CD4-positive, alpha-beta T cell treated with Interleukin-10 for 1 hour (primary cell): ENCODE data around the gene TBRG4.
A peak's percentile ranks its signal among the peaks of the same experiment; 100 is the strongest.

ENCODE experiments used
- DNase-seq: peaks from one replicate; pipeline ENCODE4 v3.0.0-alpha.2; 2020

TBRG4 gene

DNA sequence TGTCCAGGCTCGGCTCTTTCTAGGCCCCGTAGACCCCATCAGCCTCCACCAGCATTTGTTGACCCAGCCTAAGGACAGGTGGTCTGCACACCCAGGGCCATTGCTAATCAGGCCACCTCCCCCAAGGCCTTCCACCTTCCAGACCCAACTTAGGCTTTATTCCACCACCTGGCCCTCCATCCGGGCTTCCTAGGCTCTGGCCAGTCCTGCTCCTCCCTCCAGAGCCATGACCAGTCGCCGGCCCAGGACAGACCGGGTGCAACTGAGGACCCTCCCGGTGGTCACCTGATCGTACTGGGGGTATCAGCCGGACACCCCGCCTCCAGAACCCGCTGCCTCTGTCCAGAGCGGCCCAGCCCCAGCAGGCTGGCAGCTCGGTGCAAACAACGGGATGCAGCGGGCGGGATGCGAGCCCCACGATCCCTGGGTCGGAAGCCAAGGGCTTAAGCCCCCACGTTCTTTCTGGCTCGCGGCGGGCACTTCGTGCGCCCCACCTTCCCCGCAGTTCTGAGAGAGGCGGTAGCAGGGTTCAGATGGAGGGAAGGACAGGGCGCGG lies 23.3 kb downstream of the TBRG4 start:
- DNase-seq, result no peak

DNA sequence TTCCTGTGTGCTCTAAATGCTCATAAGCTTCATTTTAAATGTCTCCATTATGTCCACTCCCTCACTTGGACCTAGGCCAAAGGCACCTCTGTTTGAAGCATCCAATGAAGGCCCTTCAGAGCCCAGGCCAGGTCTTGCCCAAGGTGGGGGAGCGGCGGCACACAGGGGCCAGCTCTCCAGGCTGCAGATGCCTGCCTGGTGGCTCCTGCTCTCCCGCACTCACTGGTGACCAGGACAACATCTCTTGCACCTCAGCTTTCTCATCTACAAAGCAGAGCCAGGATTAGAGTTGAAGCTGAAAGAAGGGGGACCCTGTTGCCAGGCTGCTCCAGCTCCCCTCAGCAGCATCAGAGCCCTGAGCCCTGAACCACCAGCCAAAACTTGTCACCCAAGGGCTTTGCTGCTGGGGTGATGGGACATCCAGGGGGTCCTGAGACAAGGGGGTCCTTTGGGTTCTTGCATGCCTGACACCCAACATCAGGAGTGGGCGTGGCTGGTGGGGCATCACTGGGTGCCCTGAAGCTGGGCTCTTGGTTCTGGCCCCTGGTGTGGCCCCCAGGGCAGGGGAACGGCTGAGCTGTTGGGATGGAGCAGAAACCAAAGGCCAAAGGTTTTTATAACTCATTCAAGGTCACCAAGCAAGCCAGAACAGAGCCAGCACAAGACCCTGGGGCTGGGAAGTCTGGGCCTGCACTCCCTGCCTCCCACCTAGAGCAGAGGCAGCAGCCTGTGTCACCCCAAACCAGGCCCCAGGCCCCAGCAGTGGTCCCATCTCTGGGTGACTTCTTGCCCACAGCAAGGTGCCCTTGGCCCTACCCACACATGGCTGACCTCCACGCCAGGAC lies 24.0 kb downstream of the TBRG4 start:
- DNase-seq, result no peak

DNA sequence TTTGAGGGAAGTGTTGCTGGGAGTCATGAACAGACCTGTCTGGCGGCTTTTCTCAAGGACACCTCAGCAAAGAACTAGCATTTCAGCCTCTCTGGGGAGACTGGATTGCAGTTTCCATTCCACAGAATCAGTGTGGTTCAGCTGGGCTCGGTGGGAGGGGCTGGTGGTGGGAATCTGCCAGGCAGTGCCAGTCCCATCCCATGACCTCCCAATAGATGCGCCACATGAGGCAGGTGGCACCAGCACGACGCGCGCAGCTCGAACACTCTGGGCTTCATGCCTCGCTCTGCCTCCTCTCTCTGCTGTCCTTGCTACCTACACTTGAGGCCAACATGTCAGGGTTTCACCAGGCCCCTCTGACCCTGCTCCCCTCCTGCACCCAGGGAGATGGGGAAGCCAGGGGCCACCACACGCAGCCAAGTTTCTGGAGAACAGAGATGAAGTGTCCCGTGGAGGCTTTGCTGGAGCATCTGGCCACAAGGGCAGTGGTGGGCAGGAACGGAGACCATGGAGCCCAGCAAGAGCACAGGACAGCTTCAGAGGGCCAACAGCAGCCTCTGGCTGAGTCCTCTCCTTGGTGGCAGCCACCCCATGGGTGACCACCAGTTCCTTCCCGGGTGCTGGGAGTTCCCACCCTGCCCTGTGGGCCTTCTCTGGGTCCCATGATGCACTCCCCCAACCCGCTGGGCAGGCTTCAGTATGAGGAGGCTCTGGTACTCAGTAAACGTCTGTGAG lies 25.0 kb downstream of the TBRG4 start:
- DNase-seq, result no peak

DNA sequence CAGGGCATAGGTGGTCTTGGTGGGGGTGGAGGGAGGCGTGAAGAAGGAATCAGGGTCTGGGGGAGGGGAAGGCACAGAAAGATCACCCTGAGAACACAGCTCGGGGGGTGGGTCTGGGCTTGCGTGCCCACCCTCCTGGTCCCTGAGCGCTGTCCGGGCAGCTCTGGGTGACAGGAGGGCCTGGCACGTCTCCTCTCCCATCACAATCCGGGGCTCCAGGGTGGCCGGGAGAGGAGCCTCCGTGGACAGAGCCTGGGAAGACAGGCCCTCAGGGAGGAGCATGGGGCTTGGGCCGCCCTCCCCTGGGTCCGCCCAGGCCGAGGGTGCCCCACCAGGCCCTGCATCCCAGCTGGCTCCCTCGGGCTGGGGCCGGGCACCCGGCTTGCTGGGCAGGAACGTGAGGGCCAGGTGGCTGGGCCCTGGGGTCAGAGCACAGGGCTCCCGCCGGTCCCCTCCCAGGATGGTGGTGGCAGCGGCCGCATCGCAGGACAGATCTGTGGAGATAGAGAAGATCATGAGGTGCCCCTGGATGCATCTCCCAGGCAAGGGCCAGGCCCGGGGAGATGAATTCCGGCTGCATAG lies 25.8 kb downstream of the TBRG4 start:
- DNase-seq, result no peak

DNA sequence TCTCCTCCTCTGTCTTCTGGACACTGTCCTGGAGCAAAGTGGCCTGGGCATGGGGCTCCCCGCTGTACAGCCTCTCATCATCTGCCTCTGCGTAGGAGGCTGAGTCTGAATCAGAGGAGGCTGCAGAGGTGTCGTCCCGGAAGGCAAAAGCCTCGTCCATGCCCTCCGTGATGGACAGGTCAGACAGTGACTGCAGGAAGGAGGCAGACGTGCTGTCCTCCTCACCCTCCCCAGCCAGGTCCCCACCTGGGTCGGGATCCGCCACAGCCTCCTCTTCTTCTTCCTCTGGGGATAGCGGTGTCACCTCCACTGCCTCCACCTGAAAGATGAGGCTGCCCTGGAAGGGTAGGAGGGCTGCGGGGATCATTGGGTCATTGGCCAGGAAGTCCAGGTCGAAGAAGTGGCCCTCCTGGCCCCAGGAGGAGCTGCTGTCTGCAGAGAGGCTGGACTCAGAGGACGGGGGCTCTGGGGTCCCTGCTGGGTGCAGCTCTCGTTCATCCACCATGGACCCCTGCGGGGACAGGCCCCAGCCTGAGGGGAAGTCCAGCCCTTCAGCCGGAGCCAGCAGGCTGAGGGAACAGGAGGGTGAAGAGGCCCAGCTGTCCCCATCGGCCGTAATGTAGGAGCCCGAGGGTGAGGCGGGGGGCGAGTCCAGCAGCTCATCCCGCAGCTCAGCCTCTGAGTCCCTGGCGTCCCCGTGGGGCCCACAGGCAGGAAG lies 26.4 kb downstream of the TBRG4 start:
- no peak for DNase-seq

DNA sequence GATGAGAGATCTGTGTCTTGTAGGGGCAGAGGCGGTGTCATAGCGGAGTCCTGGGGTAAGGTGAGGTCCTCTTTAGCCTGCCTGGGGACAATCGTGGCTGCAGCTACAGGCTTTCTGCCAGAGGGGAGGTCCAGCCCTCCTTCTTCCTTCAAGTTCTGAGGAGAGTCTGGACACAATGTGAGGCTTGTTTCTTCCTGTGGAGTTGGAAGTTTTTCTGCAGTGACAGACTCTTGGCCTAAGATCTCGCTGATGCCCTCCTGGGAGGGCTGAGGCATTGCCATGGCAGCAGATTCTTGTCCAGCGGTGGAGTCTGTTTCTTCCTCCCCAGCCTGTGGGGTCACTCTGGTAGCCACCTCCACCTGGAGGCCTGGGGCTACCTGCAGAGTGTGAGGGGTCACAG lies 27.2 kb downstream of the TBRG4 start:
- no peak for DNase-seq

DNA sequence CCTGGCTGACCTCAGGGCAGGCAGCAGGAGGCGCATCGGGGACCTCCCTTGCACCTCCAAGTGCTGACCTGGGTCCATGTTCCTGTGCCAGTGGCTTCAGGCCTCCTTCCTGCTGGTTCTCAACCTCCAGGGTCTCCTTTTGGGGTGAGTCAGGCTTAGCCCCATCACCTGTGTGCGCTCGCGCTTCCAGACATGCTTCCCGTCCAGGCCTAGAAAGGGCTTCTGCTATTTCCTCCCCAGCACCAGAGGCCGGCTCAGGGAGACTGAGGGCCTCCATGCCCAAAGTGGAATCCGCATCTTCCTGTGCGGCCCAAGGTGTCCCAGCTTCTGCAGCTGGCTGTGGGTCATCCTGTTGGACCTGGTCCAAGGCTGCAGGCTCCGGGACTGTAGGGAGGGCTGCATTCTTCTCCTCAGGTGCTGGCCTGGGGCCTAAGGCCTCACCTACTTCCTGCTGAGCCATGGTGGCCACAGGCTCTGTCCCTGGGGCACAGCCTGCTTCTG lies 28.6 kb downstream of the TBRG4 start:
- DNase-seq, result no peak

DNA sequence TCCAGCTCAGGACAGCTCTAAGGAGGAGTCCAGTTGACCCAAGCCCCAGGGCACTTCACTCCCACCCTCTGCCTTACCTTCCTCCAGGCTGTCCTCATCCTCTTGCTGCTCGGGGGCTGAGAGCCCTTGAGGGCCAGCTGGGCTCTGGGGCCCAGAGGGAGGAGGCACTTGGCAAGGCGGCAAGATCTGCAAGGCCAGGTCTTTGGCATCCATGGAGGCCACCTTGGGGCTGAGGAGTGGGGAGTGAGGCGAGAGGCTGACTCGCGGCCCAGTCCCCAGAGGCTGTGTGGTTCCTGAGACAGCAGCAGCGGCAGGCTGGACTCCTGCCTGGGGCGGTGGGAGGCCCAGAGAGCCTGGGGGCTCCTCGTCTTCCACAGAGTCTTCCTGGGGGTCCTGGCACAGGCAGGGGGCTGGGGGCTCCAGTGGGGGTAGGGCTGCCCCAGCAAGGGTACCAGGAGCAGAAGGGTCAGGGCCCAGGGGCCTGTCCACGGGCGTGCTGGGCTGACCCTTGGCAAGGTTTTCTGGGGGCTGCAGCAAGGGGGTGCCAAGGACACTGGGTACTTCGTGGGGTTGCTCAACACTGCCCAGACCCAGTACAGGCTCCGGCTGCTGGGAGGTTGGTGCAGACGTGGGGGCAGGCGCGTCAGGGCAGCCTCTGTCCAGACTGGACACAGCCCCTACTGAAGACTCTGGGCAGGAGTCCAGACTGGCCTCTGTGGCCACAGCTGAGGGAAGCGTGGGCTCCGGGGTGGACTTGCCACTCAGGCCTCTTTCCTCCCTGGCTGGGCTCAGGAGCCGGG lies 29.3 kb downstream of the TBRG4 start:
- DNase-seq, result no peak

DNA sequence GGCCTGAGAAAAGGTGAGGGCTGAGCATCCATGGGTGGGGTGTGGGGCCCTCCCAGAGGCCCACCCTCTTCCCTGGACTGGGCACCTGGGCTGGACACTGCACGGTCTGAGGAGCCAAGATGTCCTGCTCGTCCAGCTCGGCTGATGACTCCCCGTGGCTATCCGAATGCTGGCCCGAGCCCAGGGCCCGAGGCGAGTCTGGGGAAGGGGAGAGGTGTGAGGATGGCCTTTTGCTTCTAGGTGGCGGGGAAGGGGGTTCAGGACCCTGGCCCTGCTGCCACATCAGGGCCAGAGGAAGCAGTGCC lies 29.9 kb downstream of the TBRG4 start:
- no peak for DNase-seq

DNA sequence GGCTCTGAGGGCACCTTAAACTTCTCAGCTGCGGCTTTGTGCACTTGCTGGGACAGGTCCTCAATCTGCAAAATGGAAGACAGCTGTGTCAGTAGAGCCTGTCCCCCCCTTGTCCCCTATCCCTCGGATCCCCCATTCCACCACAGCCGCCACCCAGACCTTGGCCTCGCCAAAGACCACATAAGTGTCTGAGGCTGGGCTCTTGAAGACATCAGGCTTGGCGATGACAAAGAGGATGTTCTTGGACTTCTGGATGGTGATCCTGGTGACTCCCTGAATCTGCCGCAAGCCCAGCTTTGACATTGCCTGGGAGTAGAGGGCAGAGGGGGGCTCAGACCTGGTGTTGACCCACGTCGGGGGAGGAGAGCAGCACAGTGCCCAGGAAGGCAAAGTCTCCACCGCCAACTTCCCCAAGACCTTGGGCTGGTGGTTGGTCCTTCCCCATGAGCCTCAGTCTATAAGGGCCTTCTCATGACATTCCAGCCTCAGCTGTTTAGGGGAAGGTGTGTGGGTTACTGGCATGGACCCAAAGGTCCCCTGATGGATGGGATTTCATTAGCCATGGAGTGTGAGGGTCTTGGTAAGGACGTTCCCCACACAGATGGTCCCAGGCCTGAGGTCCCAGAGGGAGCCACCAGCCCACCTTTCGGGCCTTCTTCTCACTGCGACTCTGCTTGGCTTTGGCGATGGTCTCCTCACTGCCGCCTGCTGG lies 30.4 kb downstream of the TBRG4 start:
- no peak for DNase-seq

DNA sequence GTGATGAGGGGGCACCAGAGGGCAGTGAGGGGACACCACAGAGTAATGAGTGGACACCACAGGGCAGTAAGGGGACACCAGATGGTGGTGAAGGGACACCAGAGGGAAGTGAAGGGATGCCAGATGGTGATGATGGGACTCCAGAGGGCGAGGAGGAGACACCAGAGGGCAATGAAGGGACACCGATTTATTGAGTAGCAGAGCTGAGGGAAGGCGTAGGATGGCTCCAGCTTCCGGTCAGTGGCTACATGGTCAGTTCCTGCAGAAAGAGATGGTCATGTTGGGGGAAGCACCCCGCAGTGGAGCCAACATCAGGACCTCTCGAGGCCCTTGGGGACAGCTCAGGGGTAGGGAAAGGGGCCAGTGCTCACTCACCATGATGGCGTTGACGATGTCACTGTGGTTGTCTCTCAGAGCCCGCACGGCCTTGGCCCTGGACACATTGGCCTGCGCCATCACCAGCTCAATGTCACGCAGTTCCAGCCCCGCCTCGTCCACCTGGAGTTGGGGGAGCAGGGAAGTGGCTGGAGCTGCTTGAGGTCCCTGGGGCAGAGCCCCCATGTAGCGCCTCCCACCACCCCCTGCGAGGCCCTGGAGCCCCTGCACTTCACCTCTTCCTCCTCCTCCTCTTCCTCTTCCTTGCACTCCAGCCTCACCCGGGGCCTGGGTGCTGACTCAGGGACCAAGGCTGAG lies 31.1 kb downstream of the TBRG4 start:
- DNase-seq, result no peak

DNA sequence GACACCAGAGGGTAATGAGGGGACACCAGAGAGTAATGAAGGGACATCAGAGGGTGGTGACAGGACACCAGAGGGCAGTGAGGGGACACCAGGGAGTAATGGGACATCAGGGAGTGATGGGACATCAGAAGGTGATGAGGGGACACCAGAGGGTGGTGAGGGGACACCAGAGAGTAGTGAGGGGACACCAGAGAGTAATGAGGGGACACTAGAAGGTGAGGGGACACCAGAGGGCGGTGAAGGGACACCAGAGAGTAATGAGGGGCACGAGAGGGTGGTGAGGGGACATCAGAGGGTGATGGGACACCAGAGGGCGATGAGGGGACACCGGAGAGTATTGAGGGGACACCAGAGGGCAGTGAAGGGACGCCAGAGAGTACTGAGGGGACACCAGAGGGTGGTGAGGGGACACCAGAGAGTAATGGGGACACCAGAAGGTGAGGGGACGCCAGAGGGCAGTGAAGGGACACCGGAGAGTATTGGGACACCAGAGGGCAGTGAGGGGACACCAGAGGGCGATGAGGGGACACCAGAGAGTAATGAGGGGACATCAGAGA lies 33.3 kb downstream of the TBRG4 start:
- peak; percentile 19 for DNase-seq

DNA sequence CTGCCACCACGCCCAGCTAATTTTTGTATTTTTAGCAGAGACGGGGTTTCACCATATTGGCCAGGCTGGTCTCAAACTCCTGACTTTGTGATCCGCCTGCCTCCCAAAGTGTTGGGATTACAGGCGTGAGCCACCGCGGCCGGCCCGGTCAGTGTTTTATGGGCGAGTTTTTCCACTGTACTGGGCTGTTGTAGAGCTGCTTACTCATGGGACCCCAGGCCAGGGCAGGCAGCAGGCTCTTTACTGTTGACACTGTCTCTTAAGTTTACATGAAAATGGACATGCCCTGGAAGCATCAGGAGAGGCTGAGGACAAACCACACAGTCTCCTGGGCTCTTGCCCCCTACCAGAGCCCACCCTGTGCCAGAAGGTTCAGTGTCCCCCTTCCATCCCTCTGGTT lies 33.9 kb downstream of the TBRG4 start:
- DNase-seq, result no peak

DNA sequence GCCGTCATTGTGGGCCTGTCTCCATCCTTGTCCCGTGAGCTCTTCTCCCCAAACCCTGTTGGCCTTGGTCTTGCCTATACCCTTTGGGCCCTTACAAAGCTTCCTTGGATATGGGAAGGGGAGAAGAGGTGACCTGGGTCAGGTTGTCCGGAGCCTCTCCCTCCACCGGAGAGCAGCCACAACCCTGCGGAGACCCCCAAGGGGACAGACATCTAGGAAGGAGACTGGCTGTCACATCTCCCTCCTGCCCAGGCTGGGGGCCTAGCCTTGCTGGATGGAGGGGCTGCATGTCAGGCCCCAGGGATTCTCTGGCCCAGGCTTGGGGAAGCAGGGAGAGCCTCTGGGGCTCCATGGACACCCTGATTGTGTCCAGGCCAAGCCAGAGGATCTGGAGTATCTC lies 34.6 kb downstream of the TBRG4 start:
- DNase-seq, result no peak

DNA sequence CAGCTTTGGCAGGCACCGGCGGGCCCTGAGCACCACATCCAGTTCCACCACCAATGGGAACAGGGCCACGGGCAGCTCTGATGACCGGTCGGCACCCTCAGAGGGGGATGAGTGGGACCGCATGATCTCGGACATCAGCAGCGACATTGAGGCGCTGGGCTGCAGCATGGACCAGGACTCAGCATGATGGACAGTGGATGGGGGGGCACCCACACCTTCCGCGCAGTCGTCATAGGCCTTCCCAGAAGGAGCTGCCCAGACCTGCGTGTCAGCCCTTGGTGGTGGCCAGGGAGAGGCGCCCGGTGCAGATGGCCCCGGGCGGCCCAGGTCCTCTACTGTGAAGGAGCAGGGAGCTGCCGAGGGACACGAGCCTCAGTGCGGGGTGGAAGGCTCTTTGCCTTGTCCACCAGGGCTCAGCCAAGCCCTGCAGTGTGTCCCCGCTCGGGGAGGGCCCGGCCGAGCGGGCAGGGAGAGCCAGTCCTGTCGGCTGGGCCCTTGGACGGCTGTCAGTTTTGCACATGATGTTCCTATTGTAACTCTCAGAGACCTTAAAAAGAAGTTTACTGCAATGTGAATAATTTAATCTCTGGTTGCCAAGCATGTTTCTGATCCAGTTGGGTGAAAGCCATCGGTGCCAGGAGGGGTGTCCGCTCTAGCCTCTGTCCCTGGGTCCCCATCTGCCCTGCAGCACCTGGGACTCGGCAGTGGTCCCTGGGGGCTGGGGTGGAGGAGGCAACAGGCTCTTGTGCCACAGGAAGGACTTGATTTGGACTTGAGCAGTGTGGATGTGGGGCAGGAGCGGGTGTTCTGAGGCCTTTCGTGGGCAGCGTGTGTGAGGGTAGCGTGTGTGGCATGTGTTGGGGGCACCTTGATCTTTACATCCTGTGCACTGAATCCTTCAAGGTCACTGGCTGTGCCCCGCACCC lies 35.4 kb downstream of the TBRG4 start:
- no peak for DNase-seq

DNA sequence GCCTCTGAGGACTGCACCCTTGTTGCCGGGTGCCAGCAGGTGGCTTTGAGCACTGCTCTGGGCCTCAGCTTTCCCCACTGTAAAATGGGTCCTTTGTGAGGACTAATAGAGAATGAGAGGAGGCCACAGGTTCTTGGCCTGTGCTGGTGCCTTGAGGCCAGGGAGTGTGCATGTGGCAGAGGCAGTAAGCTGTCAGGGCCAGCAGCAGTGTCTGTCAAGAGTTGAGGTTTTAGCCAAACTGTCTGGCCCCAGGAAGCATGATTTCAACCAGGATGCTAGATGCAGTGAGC lies 36.2 kb downstream of the TBRG4 start:
- no peak for DNase-seq

DNA sequence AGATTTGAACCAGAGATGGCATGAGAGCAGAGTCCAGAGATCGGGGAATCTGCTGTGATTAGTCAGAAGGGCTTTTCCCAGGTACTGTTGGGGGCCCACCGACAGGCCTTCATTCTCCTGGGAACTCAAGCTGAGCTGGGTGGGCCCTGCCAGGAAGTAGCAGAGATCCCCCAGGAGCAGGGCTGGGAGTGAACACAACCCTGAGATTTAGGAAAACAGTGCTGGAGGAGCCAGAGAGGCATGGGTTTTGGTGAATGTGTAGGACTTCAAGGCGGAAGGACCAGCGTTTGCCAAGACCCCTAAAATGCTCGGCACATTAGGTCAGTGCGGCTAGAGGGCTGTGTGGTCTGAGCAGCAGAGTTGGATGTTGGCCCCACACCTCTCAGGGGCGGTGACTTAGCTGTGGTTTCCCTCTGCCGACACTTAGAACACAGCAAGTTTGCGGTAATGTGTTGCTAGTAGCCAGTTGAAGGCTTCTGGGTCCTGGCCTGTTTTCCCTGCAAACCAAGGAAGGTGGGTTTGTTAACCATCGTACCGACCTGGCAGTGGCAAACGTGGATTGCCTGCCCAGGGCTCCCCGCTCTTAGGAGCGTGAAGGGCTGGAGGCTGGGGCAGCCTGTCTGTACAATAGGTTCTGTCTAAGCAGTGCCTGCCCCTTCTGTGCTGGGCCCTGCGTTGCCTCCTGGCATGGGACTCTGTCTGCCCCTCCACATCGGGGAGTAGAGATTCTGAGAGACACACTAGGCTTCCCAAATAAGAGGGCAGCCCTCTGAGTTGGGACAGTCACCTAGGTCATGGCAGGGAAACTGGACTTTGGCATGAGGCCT lies 36.8 kb downstream of the TBRG4 start:
- no peak for DNase-seq

DNA sequence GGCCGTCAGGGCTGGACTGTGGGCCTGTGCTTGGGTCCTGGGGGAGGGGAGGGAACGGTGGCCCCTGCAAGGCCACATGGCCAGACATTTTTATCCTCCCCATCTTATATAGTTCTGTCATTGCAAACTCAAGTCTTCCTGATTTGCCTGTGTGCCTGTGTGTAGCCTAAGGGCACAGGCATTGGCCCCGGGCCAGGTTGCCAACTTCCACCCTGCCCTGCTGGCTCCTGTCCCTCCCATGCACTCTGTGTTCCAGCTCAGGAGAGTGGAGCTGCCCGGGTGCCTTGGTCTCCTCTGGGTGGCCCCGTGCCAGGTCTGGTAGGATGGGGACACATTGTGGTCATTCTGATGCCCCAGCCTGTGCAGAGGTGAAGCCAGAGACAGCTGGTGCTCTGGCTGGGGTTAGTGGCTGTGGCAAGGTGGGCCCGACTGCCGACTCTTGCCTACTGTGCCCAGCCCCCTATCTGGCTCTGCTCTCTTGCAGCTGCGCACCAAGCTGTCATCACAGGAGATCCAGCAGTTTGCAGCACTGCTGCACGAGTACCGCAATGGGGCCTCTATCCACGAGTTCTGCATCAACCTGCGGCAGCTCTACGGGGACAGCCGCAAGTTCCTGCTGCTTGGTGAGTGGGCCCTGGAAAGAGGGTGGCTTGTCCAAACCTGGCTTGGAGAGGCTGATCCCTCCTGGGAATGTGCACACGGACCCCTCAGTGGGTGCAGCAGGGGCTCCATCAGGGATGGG lies 37.5 kb downstream of the TBRG4 start:
- no peak for DNase-seq
